Measurements from ENCODE around the gene POLDIP2. TPM values are rescaled to one million over a fixed set of nuclear protein-coding genes. Genes with fewer than 3 reads are reported as not detected.

Gene POLDIP2
- total RNA-seq, 1 donor from 2014 or later, result 45.9 TPM

DNA sequence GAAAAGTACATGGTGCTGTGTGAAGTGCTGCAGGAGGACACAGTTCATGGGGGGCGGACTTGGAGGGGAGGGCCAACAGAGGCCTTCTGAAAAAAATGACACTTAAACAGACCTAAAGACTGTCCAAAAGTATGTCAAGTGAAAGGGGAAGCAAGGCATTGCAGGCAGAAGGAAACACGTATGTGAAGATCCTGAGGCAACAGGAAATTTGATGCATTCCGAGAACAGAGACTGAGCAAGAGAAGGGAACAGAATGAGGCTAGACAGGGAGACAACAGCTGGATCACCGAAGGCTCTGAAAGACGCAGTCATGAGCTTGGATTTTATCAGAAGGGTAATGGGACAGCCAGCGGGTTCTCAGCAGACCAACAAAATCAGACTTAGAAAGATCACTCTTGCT lies 23.2 kb downstream of the POLDIP2 start:
- TF ChIP-seq POLR2AphosphoS5 (IDR thresholded peaks at IDR 0.05; ENCODE audit: insufficient read depth in 1 of 2, low read depth in 1 of 2) (no peak), POLR2A (IDR thresholded peaks at IDR 0.05) (no peak)
- TF ChIP-seq, protein P1, sequence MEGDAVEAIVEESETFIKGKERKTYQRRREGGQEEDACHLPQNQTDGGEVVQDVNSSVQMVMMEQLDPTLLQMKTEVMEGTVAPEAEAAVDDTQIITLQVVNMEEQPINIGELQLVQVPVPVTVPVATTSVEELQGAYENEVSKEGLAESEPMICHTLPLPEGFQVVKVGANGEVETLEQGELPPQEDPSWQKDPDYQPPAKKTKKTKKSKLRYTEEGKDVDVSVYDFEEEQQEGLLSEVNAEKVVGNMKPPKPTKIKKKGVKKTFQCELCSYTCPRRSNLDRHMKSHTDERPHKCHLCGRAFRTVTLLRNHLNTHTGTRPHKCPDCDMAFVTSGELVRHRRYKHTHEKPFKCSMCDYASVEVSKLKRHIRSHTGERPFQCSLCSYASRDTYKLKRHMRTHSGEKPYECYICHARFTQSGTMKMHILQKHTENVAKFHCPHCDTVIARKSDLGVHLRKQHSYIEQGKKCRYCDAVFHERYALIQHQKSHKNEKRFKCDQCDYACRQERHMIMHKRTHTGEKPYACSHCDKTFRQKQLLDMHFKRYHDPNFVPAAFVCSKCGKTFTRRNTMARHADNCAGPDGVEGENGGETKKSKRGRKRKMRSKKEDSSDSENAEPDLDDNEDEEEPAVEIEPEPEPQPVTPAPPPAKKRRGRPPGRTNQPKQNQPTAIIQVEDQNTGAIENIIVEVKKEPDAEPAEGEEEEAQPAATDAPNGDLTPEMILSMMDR (IDR thresholded peaks at IDR 0.05), result no peak
- peak overlapping the region; percentile 86 to 93 for H3K4me3 ChIP-seq
- no peaks in the 10 kb centered on the region for H3K27me3 ChIP-seq
- no peak overlapping the region for H3K27ac ChIP-seq
- H3K4me1 ChIP-seq, result peaks cover 55% of the 10 kb centered on the region
- peaks cover 0 to 22% of the 10 kb centered on the region in 2 donors for H3K36me3 ChIP-seq
- no peaks in the 10 kb centered on the region for H3K9me3 ChIP-seq
- intact Hi-C loops (cut with DNase I), result no loop called here
- DNase-seq (ENCODE audit: extremely low spot score in 2 of 2), result no peak

DNA sequence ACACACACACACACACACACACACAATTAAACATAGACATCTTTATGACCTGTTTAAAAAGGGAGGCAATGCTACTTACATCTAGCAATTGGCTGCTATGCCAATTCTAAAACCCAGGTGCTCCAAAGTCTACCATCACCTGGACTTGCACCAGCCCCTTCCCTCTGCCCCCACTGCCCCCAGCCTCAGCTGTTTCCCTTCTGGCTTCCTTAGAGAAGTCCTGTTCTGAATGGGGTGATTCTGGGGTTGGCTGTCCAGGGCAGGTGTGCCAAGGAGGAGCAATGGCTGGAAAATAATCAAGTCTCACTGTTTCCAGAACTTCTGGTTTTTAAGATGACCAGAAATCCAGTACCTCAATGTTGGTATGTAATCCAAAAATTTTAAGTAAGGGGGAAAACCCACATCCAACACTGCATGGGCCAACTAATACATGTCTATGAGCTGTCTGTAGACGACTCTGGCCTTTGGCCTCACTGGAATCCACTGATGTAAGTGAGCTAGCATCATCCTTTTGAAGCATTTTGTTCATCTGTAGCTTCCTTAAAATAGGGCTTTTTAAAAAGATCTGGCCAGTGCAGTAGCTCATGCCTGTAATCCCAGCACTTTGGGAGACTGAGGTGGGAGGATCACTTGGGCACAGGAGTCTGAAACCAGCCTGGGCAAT lies 24.1 kb downstream of the POLDIP2 start:
- Histone ChIP-seq H3K36me3 (peaks cover 0 to 31% of the 10 kb centered on the region in 2 donors), H3K4me1 (peaks cover 46% of the 10 kb centered on the region), H3K4me3 (no peak overlapping the region), H3K27me3 (no peaks in the 10 kb centered on the region), H3K9me3 (no peaks in the 10 kb centered on the region), H3K27ac (no peak overlapping the region)
- intact Hi-C loops (cut with DNase I), result no loop called here
- TF ChIP-seq, protein P1 (IDR thresholded peaks at IDR 0.05), result no peak
- no peak for DNase-seq (ENCODE audit: extremely low spot score in 2 of 2)

DNA sequence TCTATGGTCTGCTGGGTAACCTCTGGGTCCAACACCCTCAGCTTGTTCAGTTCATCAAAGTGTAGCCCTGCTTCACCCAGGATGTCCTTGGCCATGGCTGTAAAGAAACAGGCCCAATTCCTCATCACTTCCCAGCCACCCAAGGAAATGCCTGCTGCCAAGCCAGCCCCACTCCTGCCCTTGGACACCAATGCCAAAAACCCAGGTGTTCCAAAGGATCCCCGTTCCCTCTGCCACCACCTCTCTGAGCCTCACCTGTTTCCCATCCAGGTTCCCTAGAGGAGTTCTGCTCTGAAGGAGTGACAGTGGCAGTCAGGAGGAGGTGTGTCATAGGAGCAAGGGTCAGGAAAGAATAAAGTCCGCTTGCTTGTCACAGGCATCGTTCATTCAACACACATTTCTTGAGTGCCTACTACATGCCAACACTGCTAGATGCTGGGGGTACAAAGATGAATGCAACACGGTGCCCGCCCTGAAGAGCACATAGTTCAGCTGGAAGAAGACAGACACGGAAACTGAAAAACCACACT lies 25.4 kb downstream of the POLDIP2 start:
- Histone ChIP-seq H3K27ac (no peak overlapping the region), H3K4me3 (no peak overlapping the region), H3K4me1 (peaks cover 33% of the 10 kb centered on the region), H3K9me3 (no peaks in the 10 kb centered on the region), H3K36me3 (peaks cover 0 to 36% of the 10 kb centered on the region in 2 donors), H3K27me3 (no peaks in the 10 kb centered on the region)
- intact Hi-C loops (cut with DNase I), result no loop called here
- no peak for DNase-seq (ENCODE audit: extremely low spot score in 2 of 2)
- TF ChIP-seq POLR2AphosphoS5 (IDR thresholded peaks at IDR 0.05; ENCODE audit: insufficient read depth in 1 of 2, low read depth in 1 of 2), result no peak
- TF ChIP-seq POLR2A (IDR thresholded peaks at IDR 0.05), result no peak
- TF ChIP-seq, protein P1 (IDR thresholded peaks at IDR 0.05), result no peak

DNA sequence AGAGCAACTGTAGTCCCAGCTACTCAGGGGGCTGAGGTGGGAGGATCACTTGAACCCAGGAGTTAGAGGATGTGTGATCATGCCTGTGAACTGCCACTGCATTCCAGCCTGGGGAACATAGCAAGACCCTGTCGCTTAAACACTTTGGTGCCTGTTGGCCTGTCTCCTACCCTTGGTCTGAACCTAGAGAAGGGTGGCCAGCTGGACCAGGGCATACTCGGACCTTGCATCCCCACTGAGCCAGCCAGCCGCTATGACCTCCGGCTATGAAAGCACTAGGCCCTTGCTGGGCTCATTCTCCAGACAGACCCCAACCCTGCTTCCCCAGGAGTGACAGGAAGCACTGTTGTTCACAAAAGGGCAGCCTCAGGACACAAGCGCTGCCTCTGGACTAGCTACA lies 26.7 kb downstream of the POLDIP2 start:
- peaks cover 0 to 36% of the 10 kb centered on the region in 2 donors for H3K36me3 ChIP-seq
- peaks cover 23% of the 10 kb centered on the region for H3K4me1 ChIP-seq
- no peaks in the 10 kb centered on the region for H3K9me3 ChIP-seq
- H3K27me3 ChIP-seq, result no peaks in the 10 kb centered on the region
- DNase-seq (ENCODE audit: extremely low spot score in 2 of 2), result no peak
- H3K4me3 ChIP-seq, result no peak overlapping the region
- TF ChIP-seq POLR2A (IDR thresholded peaks at IDR 0.05) (no peak), POLR2AphosphoS5 (IDR thresholded peaks at IDR 0.05; ENCODE audit: insufficient read depth in 1 of 2, low read depth in 1 of 2) (no peak)
- TF ChIP-seq, protein P1 (IDR thresholded peaks at IDR 0.05), result no peak
- no peak overlapping the region for H3K27ac ChIP-seq
- intact Hi-C loops (cut with DNase I), result no loop called here

DNA sequence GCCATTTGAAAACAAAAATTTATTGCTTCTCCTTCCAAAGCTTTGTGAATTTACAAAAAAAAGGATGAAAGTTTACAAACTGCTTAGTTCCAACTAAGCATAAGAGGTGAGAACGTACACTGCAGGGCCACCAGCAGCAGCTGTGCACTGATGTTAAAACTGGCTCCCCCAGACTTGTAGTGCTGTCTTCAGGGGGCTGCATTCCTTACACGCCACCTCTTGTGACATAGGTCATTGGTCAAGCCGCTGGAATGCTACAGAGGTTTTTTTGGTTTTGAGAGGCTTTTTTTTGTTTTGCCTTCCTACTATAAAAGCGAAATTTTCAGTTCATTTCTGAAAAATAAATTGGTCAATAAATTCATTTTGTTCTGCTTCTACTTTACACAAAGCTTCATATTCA lies 29.0 kb downstream of the POLDIP2 start:
- TF ChIP-seq, protein P1 (IDR thresholded peaks at IDR 0.05), result no peak
- no peak for TF ChIP-seq POLR2AphosphoS5 (IDR thresholded peaks at IDR 0.05; ENCODE audit: insufficient read depth in 1 of 2, low read depth in 1 of 2)
- Histone ChIP-seq H3K4me3 (no peak overlapping the region), H3K9me3 (no peaks in the 10 kb centered on the region), H3K4me1 (peaks cover 6% of the 10 kb centered on the region), H3K27me3 (no peaks in the 10 kb centered on the region), H3K27ac (no peak overlapping the region), H3K36me3 (peaks cover 0 to 36% of the 10 kb centered on the region in 2 donors)
- intact Hi-C loops (cut with DNase I), result no loop called here
- peak in 1 of 2 donors; percentile 5 for DNase-seq (ENCODE audit: extremely low spot score in 2 of 2)

Data from vagina (tissue), 2 donors.